Kidney (tissue), 14 donors: Measurements from ENCODE around the gene CHTOP. TPM values are rescaled to one million over a fixed set of nuclear protein-coding genes. Genes with fewer than 3 reads are reported as not detected.

Experiments
- DNase-seq, 5 donors: peaks; one replicate each; pipeline ENCODE4 v3.0.0-alpha.2; 2013 to 2020
- FAIRE-seq: peaks from 2 replicates; lab custom pipeline; 2012; peaks lifted over from hg19 to GRCh38; lab: Jason Lieb, UNC
- H3K27ac ChIP-seq, 2 donors: one replicate each; pipeline ENCODE4 v1.7.0; 2013; ENCODE audit warnings: low read depth in 2 of 2, low read length in 2 of 2, inconsistent platforms in 1 of 2
- H3K27me3 ChIP-seq: one replicate; pipeline ENCODE4 v1.7.1; 2013; ENCODE audit warnings: low read length, inconsistent platforms; ENCODE audit not compliant: control insufficient read depth, insufficient read depth
- H3K36me3 ChIP-seq, 3 donors: one replicate each; pipeline versions ENCODE4 v1.7.0 to v1.7.1; 2013; ENCODE audit warnings: low read length in 3 of 3, control low read depth in 1 of 3, inconsistent platforms in 1 of 3; ENCODE audit not compliant: insufficient read depth in 3 of 3, control insufficient read depth in 2 of 3
- H3K4me1 ChIP-seq, 3 donors: one replicate each; pipeline versions ENCODE4 v1.7.0 to v1.7.1; 2013; ENCODE audit warnings: low read length in 3 of 3, inconsistent platforms in 1 of 3, low read depth in 1 of 3; ENCODE audit not compliant: control insufficient read depth in 2 of 3, insufficient read depth in 2 of 3
- H3K4me3 ChIP-seq, 3 donors: one replicate each; pipeline versions ENCODE4 v1.7.0 to v1.8.1; 2013; ENCODE audit warnings: low read length in 3 of 3, control low read depth in 1 of 3, inconsistent platforms in 1 of 3
- H3K9ac ChIP-seq, 3 donors: one replicate each; pipeline versions ENCODE4 v1.7.0 to v1.7.1; 2013; ENCODE audit warnings: low read length in 3 of 3, control low read depth in 1 of 3, inconsistent platforms in 1 of 3
- H3K9me3 ChIP-seq, 3 donors: one replicate each; pipeline versions ENCODE4 v1.7.0 to v1.7.1; 2013; ENCODE audit warnings: low read length in 3 of 3, control low read depth in 1 of 3, inconsistent platforms in 1 of 3; ENCODE audit not compliant: control insufficient read depth in 2 of 3, insufficient read depth in 1 of 3
- intact Hi-C: fragments of 100-400 bp; cut with DNase I; formaldehyde crosslinking; loops from one replicate; pipeline ENCODE4 v1.11.1; 2022
- polyA plus RNA-seq: library from polyadenylated mRNA; stranded (reverse); fragments of 350-450 nt; fragmentation: Illumina TruSeq; extraction: RNeasy Lipid Tissue Mini Kit (QIAGEN cat#74804); gene quantifications from one replicate; pipeline ENCODE4 v1.2.3, GENCODE V29; 2014; ENCODE audit warnings: low read depth, low replicate concordance; ENCODE audit not compliant: insufficient read depth
- total RNA-seq: library from RNA; stranded (reverse); fragmentation: NEBNext Ultra II Directional; extraction: Animal tissue kit (Norgen Biotek cat#: 25700); gene quantifications from one replicate; pipeline ENCODE4 v1.2.1, GENCODE V29; 2021
- TF ChIP-seq, protein P1 (sequence below): IDR thresholded peaks from 3 replicates; pipeline ENCODE4 v1.5.1; 2012; ENCODE audit warnings: mild to moderate bottlenecking, moderate library complexity, borderline replicate concordance; ENCODE audit not compliant: insufficient read depth; ENCODE audit errors: extremely low read depth
- donor health status: control.
- donor health status: control.
- donor health status: control.
- donor health status: control.
- donor health status: control.
- donor health status: DM: yes; HTN: yes; CAD: no.
- donor health status: Normal renal cell carcinoma (clear cell type).

CHTOP gene
- total and polyA plus RNA-seq, 2 donors from 2014 or later = 71.1 to 83.6 TPM

DNA sequence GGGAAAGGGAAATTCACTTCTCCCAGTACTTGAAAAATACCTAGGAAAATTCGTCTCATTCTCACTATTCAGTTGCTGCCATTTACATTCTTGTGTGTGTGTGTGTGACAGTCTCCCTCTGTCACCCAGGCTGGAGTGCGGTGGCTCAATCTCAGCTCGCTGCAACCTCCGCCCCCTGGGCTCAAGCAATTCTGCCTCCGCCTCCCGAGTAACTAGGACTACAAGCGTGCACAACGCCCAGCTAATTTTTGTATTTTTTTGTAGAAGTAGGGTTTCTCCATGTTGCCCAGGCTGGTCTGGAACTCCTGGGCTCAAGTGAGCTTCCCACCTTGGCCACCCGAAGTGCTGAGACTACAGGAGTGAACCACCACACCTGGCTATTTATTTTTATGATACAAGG is 25.8 kb downstream of the CHTOP start:
- FAIRE-seq (no peak), DNase-seq (no peak)
- Histone ChIP-seq H3K36me3 (peaks cover 6 to 41% (median 26%) of the 10 kb centered on the region in 3 donors), H3K9me3 (no peaks in the 10 kb centered on the region), H3K9ac (peak overlapping the region in 1 of 3 donors; percentile 88), H3K4me3 (peak overlapping the region; percentile 71 to 97 (median 95)), H3K27ac (no peak overlapping the region), H3K27me3 (no peaks in the 10 kb centered on the region), H3K4me1 (peaks cover 0 to 13% (median 10%) of the 10 kb centered on the region in 3 donors)
- TF ChIP-seq, protein P1, sequence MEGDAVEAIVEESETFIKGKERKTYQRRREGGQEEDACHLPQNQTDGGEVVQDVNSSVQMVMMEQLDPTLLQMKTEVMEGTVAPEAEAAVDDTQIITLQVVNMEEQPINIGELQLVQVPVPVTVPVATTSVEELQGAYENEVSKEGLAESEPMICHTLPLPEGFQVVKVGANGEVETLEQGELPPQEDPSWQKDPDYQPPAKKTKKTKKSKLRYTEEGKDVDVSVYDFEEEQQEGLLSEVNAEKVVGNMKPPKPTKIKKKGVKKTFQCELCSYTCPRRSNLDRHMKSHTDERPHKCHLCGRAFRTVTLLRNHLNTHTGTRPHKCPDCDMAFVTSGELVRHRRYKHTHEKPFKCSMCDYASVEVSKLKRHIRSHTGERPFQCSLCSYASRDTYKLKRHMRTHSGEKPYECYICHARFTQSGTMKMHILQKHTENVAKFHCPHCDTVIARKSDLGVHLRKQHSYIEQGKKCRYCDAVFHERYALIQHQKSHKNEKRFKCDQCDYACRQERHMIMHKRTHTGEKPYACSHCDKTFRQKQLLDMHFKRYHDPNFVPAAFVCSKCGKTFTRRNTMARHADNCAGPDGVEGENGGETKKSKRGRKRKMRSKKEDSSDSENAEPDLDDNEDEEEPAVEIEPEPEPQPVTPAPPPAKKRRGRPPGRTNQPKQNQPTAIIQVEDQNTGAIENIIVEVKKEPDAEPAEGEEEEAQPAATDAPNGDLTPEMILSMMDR = no peak
- intact Hi-C loops = no loop called here

DNA sequence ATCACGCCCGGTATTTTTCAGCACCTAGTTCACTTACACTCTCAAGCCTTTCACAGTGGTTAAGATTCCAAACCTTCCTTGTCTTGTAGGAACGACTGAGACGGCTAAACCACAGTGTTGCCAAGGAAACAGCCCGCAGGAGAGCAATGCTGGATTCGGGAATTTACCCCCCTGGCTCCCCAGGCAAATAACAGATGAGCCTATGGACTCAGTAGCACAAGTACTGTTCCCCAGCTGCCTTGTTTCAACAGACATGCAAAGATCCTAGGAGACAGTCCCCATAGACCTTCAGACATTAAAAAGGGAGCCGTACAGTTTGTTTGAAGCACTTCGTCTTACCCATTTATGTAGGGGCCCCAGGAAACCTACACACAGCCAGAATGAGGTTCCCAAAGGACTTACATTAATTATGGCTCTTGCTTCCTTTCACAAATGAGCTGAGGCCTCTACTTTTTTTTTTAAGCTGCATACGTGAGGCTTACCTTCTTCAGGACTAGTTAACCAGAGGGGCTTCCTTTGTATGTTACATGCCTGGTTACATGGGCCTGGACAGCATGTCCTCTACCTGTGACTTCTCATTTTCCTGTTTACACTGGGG is 27.3 kb downstream of the CHTOP start:
- intact Hi-C loops = no loop called here
- Histone ChIP-seq H3K4me1 (peaks cover 0 to 13% (median 10%) of the 10 kb centered on the region in 3 donors), H3K4me3 (no peak overlapping the region), H3K36me3 (peaks cover 11 to 57% (median 36%) of the 10 kb centered on the region in 3 donors), H3K9me3 (no peaks in the 10 kb centered on the region), H3K9ac (no peak overlapping the region), H3K27me3 (no peaks in the 10 kb centered on the region), H3K27ac (no peak overlapping the region)
- FAIRE-seq (no peak), DNase-seq (no peak)
- TF ChIP-seq, protein P1 = no peak

DNA sequence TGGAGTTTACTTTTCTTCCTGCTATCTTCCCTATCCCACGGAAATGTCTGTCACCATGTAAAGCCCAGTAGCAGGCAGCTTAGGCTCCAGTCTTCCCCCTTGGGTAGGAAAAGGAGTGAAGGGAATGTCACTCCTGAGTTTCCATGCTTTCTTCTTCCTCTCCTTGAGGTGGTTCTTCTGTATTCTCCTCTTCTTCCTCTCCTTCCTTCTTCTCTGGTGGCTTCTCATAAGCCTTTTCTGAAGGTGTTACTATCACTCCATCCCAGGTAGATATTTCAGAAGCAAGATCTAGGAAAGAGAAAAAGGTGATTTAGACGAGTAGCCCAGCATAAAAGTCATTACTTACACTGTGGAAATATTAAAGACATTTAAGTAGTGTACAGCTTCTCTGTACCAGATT is 28.4 kb downstream of the CHTOP start:
- no peaks in the 10 kb centered on the region for H3K27me3 ChIP-seq
- TF ChIP-seq, protein P1 = no peak
- H3K9me3 ChIP-seq = no peaks in the 10 kb centered on the region
- peaks cover 0 to 13% (median 10%) of the 10 kb centered on the region in 3 donors for H3K4me1 ChIP-seq
- H3K9ac ChIP-seq = no peak overlapping the region
- FAIRE-seq (no peak), DNase-seq (no peak)
- no peak overlapping the region for H3K4me3 ChIP-seq
- no peak overlapping the region for H3K27ac ChIP-seq
- intact Hi-C loops = no loop called here
- H3K36me3 ChIP-seq = peaks cover 13 to 68% (median 44%) of the 10 kb centered on the region in 3 donors

DNA sequence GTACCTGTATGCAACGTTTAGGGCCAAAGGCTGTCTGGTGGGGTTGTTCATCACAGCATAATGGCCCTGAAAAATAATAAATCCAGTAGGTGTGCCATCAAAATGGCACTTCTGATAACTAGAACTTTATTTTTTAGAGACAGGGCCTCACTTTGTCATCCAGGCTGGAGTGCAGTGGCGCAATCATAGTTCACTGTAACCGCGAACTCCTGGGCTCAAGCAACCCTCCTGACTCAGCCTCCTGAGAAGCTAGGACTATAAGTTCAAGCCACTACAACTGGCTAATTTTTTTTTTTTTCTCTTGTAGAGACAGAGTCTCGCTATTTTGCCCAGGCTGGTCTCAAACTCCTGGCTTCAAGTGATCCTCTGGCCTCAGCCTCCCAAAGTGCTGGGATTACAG is 29.3 kb downstream of the CHTOP start:
- intact Hi-C loops = no loop called here
- FAIRE-seq (no peak), DNase-seq (no peak)
- Histone ChIP-seq H3K4me1 (peaks cover 0 to 13% (median 10%) of the 10 kb centered on the region in 3 donors), H3K9ac (no peak overlapping the region), H3K9me3 (no peaks in the 10 kb centered on the region), H3K36me3 (peaks cover 19 to 77% (median 47%) of the 10 kb centered on the region in 3 donors), H3K27ac (no peak overlapping the region), H3K4me3 (no peak overlapping the region), H3K27me3 (no peaks in the 10 kb centered on the region)
- TF ChIP-seq, protein P1 = no peak
